Hematopoietic multipotent progenitor cell treated with erythropoietin and hydrocortisone succinate and interleukin-3 and kit ligand, for 4 days (in vitro differentiated cells): Measurements from ENCODE around the gene ANKRD39.

Experiments
- DNase-seq: peaks from one replicate; pipeline ENCODE4 v3.0.0-alpha.2; 2015

Gene ANKRD39

DNA sequence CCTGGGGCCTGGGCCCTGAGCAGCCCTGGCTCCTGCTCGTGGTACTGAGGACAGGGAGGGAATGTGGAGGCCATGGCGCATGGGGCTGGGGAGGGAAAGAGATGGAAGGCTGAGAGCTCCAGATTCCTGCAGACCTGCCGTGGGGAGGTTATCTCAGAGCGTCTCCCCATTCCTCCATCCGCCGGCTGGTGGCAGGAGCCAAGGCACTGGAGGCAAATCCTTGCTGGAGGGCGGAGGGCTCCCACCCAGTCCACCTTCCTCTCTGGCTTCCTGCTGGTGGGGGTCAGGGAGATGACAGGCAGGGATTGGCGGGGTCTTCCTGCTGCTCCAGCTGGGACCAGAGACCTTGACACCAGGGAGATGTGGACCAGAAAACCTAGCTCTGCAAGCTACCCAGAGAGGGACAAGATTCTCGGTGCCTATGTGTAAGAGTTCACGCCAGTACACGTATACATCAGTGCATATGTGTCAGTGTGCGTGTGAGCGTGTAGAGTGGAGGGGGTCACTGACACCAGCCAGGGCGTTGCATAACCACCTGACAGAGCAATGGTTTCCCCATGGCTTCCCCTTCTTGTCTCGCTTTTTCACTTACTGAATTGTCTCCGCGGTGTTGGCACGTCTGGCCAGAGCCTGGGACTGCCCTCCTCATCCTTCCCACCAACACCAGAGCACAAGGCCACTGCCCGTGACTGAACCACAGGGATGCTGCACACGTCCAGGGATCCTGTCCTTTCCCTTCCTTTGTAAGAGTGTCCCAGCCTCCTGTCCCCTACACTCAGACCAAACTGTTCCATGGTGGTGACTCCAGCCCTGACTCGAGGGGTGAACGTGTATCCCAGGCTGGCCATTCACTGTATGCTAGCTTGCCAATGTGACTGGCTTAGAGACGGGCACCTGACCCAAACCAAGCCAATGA is 27.9 kb upstream of the ANKRD39 start:
- no peak for DNase-seq

DNA sequence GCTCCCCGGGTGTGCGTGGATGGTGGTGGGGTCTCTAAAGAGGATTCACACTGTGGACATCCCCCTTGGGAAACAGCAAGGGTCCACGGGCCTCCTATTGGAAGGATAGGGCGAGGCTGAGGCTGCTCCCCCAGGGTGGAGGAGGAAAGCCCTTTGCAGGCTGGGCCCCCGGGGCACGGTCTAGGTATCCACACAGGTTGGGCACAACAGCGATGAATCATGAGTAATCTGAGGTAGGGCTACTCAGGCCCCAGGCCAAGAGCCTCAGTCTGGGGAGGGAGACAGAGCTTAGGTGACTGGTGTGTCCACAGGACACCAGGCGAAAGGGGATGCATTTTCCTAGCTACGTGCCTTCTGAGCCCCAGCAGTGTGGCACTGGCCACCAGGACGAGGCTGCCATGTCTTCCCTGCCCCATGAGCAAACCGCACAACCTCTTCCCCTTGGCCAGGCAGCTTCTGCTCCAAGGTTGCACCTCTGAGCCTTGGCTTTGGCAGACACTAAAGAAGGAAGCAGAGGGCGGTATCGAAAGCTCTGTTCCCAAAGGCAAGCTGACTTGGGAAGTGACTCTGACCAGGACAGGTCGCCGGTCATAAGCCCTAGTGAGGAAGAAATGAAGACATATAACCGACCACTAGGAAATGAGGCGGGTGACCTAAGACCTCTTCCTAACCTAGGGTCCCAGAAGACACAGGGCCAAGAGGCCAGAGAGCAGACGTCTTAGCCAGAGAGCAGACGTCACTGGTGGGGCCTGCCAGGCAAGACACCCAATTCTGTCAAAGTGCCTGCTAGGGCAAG is 26.7 kb upstream of the ANKRD39 start:
- no peak for DNase-seq

DNA sequence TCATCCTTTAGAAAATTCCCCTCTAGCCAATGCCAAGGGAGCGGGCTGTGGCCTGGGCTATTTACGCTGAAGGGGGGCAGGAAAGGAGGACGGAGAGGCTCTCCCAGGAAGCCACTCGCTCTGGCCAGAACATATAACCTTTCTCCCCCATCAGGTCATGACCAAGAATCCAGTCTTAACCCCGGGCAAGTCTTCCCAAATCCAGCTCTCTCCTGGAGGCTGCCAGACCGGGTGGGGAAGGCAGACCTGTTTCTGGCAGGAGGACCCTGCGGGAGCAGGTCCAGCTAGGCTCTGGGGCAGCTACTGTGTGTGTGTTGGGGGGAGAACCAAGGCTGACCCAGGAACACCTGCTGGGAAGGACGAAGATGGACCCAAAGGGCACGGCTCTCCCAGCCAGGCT is 25.5 kb upstream of the ANKRD39 start:
- no peak for DNase-seq

DNA sequence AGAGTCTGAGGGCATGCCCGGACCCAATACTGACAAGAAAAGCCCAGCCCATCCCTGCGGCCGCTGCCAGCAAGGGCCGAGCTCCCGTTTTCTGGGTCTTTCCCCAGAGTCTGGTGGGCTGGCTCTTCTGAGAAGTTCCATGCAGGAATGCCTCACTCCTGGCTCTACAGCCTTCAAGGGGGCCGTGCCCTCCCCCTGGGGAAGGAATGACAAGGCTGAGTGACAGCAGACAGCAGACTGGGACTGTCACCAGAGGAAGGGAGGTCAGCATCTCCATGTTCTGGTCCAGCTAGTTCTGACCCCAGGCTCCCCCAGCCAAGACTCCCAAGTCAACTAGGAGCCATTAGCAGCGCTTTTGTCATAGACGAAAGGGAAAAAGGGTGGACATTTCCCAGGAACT is 25.1 kb upstream of the ANKRD39 start:
- no peak for DNase-seq

DNA sequence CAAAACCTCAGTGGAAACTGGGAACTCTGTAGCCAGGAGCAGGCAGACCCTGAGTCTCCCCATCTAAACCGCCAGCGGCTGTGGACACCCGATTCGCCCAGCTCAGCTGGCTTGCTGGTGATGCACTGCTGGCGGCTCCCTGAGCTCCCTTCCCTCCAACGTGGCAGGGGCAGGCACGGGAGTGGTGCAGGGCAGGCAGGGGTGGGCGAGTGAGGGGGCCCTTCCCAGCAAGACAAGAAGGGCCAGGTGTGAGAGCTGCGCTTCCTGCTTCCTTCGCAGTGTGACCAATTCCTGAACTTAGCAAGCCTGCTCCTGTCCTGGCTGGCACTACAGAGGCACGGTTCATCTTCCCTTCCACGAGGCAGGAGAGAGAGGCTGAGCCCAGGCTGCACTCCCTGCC is 24.4 kb upstream of the ANKRD39 start:
- no peak for DNase-seq

DNA sequence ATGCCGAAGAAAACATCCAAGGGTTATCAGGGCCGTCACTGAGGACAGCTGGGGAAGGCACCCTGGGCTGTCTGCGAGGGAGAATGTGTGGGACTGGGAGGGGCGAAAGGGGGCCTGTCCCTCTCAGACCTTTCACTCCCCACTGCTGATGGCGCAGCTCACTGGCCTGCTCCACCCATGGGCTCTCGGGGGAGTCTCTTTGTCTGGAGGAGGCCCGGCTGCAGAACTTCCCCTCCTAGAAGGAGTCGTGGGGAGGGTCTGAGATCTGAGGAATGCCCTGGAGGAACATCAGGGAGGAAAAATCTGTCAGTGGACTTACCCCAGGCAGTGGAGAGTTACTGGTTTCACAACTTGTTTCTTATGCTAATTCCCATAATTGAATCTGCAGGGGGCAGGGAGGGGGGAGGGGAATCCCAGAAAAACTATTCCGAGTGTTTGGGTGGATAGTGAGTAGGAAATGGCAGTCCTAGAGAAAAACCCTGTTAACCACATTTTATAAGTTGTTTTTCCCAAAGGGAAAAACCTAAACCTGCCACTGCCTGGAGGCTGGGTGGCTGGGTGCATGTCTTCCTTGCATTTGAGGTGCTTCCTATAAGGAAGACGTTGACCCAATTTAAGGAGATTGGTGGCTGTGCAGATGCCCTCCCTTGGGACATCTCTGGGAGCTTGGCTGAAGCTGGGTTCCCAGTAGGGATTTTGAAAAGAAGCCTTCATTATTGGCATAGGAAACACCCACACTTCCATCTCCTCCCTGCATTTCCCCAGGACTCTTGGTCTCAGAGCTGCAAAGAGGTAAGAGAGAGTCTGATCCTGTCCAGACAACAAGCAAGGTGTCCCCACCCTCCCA is 23.8 kb upstream of the ANKRD39 start:
- no peak for DNase-seq

DNA sequence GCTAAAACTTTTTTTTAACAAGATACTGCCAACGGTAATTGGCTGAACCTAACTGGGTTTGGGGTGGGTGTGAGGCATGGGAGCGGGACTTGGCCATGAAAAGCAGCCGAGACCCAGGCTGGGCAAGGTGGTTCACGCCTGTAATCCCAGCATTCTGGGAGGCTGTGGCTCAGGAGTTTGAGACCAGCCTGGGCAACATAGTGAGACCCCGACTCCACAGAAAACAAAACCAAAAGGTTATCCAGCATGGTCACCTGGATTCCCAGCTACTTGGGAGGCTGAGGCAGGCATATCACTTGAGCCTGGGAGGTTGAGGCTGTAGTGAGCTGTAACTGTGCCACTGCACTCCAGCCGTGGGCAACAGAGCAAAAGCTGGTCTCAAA is 23.1 kb upstream of the ANKRD39 start:
- DNase-seq: no peak

DNA sequence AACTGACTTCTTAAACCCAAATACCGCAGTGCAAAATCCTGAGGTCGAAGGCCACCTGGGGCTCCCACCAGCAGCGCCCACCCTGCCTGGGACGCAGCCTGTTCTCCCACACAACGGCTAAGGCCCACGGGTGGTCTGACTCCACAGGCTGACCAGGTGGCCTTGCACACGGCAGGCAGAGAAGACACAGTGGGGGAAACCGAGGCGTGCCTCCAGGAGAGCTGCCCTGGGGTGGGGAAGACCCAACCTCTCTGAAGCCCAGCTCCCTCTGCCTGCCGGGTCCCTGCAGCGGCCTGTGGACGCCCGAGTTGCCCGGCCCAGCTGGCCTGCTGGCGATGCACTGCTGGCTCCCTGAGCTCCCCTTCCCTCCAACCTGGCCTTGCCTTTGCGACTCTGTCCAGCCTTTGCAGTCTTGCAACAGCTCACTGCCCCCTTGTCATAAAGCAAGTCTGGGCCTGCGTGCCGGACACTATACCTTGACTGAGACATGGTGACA is 21.8 kb upstream of the ANKRD39 start:
- DNase-seq: no peak

DNA sequence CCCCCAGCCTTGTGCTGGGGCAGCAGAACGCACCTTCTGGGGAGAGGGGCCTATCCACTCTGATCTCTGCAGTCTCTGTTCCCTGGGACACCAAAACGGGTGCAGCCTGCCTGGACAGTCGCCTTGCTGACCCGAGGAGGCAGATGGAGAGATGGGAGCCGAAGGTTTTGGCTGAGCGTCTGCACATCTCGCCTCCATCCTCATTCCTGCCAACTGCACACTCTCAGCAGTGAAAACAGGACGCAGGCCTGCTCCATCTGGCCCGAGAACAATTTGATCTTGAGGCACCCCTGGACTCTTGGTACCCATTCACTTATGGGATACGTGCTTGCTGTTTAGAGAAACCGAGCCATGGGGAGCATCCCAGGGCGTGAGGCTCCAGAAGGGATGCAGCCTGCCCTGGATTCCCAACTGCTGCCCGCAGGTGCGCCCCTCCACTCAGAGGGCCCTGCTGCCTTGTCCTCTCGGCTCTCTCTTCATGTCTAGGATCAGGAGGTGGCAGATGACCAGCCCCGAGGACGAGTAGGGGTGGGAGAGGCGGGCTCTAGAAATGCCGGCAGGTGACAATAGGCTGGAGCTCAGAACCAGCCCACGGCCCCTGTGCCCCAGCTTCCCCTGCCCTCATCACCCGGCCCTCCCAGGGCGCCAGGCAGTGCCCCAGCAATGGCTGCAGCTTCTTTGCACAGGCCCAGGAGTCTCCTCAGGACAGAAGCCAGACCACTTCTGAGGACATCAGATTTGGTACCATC is 21.2 kb upstream of the ANKRD39 start:
- DNase-seq: no peak

DNA sequence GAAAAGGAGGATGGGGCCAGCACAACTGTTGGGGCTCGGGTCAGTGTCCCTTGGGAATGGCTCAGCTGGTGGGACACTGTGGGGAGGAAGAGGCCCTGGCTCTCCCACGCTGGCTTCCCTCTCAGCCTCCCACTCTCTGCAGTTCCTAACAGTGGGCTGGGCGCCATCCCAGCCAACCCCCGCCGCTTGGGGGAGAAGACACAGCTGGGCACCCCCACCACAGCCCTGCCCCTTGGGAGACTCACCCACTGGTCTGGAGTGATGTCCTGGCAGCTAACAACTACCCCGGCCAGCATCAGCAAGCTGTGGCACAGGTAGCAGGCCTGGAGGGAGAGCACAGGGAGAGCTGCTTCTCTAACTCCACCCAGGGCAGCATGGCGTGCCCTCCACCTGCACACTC is 20.4 kb upstream of the ANKRD39 start:
- no peak for DNase-seq

DNA sequence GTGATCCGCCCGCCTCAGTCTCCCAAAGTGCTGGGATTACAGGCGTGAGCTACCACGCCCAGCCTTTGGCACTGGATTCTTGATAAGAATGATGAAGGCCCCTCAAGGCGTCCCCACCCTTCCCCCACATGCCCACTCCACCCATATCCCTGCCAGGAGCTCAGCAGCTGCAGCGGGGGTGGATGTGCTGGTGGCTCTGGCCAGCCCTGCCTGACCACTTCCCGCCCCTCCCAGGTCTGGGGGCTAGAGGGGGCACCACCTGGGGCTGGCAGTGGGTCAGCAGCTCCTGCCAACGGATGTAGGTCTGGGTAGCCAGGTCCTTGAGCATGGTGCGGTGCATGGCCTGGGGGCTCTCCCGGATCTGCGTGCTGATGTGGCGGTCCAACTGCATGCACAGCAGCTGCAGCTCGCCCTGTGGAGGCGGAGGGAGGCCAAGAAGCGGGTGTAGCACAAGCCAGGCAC is 19.8 kb upstream of the ANKRD39 start:
- peak; percentile 60 for DNase-seq

DNA sequence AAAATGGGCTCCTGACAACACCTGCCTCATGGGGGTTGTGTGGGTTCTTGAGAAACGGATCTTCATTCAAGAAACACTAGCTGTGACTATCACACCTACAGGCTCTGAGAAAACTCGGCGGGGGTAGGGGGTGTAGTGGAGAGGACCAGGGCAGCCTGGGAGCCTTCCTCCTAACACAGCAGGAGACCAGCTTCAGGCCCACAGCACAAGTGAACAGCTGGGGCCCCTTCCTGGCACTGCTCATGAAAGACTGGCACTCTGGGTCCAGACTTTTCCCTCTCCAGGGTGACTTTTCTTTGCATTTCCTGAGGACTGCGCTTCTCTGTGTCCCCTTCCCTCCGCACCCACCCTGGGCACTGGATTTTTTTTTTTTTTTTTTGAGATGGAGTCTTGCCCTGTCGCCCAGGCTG is 19.2 kb upstream of the ANKRD39 start:
- no peak for DNase-seq

DNA sequence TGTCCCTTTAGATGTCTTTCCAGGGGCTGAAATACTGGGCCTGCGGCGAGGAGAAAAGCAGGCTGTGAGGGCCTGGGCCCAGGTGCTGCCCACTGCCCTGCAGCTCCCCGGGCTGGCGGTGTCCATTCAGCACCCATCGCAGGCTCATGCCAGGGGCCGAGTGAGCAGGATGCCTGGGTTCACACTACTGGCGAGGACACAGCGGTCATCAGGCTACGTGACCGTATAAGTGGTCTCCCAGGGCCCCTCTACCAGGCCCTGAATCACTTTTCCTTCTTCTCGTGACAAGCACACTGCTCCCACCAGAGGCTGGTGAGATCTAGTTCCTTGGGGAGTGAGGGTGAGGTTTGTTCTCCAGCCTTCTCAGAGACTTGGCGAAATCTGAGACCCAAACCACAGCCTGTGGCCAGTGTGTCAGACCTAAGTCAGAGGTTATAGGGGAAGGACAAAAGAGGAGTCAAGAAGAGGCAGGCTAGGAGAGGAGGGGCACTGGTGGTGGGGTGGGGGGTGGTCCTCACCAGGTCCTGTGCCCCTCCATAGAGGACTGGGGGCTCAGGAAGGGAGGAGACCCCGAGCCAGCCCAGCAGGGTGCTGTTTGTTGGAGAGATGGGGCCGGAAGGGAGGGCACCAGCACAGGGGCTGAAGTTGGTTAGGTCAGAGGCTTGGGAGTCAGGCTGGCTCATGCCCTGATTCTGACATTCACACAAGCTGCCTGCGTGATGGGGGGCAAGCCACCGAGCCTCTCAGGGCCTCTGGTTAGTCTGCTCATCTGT is 18.6 kb upstream of the ANKRD39 start:
- no peak for DNase-seq

DNA sequence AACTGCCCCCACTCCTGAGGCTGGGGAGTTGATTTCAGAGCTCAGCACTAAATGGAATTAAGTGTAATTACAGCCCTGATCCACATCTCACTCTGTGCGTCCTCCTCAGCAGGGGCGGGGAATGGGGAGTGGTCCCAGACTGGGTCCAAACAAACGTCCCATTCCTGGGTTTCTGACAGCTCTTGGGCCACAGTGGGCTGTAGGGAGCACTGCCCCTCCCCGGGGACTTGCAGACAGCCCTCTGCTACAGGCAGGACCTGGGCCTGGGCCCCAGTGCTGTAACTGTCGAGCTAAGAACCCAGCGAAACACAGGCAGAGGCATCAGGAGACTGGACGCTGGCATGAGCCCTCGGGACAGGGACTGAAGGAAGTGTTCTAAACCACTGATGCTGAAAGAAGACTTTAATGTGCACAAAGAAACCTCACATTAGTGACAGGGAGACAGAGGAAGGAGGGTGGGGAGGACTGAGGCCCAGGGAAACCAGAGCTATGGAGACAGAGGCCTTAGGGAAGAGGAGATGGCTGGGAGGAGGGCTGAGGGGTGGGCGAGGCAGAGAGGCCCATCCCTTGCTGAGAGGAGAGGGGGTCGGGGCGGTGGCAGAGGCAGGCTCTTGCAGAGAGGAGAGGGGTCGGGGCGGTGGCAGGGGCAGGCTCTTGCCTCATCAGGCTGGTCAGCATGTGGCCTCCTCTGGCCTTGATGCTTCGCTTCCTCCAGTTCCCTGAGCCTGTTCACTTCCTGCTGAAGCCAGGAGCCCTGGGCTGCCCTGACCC is 17.9 kb upstream of the ANKRD39 start:
- no peak for DNase-seq

DNA sequence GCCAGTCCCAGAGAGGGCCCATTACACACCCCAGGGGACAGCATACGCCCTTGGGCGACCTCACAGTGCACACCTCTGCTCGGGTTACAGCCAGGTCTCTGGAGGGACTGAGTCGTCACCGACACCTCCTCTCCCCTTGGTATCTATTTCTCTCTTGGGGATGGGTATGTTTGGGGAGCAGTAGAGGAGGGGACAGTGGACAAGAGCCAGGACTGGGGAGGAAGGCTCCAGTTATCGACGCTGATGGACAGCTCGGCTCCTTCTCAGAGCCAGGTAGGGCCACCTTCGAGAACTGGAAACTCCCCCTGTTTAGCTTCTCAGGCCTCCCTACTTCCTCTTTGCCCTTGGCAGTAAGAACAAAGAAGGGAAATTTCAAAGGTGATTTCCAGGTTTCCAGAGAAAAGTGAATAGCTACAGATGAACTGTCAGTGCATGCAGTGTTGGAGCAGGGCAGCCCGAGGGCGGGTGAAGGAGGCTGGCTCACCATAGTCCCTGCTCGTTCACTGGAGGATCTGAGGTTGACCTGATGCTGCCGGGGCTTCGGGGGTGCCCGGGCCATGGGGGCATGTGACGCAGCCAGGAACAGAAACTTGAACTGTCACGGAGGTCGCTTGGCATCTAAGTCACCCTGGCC is 16.5 kb upstream of the ANKRD39 start:
- no peak for DNase-seq

DNA sequence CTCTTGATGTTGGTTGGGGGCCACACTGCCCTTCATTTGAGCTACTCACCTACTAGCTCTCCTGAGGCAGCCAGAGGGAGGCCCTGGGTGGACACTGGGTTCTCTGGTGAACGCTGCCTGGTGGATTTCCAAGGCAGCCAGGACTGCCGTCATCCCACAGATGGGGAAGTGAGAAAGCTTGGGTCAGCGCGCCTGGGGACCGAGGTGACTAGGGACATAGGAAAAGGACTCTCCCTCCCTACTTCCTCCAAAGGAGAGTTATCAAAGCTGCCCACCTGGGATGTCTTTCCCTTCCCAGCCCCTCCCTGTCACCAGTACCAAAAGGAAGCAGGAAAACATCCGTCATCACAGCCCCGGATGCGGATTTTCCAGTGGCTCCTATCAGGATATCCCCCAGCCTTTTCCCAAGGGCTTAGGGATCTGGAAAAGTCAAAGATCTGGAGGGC is 15.9 kb upstream of the ANKRD39 start:
- no peak for DNase-seq

DNA sequence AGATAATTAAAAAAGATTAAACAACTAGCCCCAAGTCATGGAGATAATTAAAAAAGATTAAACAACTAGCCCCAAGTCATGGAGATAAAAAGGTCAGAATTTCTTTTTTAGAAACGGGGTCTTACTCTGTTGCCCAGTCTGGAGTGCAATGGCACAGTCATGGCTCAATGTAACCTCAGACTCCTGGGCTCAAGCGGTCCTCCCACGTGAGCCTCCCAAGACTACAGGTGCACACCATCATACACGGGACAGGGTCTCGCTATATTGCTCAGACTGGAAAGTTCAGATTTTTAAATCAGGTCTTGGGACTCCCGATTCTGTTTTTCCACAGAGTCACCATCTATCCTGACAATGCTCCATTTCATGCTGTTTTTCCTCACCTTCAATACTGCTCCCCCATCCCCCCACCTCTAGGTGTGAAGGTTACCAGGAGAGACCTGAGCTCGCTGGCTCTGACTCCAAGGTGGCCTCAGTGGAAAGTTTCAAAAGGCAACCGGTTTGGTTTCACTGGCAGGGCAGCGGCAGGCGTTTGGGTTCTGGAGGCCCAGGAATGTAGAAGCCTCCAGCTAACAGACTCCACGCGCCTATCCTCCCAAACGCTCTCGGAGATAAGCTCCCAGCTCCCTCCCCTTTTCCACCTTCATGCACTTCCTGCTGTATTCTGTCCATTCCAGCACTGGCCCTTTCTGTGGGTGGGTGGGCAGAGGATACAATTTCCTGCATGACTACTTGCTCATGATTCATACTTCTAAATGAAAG is 15.0 kb upstream of the ANKRD39 start:
- no peak for DNase-seq

DNA sequence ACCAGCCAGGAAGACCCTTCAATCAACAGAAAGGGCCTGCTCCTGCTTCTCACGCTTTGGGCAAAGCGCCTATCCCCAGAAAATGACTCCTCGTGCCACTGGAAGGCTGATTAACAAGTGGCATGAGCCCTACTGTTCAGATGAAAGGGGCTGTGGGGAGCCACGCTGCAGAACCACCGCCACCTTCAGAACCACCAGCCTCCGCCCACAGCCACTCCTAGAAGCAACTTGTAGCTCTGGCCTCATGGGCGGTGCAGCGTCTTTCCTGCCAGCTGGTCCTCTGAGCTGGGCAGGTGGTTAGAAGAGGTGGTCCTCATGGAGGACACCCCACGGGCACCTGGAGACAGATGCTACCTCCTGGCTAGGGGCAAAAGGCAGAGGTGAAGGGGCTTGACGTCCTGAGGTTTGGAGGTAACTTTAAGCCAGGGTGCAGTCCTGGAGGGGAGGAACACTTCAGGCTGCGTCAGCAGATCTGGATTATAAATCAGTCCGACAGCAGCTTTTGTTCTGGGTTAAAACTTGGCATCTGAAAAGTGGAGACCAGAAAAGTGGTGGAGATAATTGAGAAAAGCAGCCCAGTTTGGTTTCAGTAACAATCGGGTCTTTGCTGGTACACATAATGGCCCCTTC is 12.9 kb upstream of the ANKRD39 start:
- peak; percentile 78 for DNase-seq
